GM12892 (cell line): Measurements from ENCODE around the gene ANO7.

Experiments
- POLR2A ChIP-seq: IDR thresholded peaks from 2 replicates; pipeline ENCODE4 v1.6.1; 2011; ENCODE audit warnings: low read depth, low read length, control low read depth
- POLR2AphosphoS5 ChIP-seq: IDR thresholded peaks from 2 replicates; pipeline ENCODE4 v1.6.1; 2011; ENCODE audit warnings: low read depth, low read length, control low read depth
- TAF1 ChIP-seq: IDR thresholded peaks from 2 replicates; pipeline ENCODE4 v1.6.1; 2011; ENCODE audit warnings: low read depth, mild to moderate bottlenecking, control low read depth, low read length, borderline replicate concordance

DNA sequence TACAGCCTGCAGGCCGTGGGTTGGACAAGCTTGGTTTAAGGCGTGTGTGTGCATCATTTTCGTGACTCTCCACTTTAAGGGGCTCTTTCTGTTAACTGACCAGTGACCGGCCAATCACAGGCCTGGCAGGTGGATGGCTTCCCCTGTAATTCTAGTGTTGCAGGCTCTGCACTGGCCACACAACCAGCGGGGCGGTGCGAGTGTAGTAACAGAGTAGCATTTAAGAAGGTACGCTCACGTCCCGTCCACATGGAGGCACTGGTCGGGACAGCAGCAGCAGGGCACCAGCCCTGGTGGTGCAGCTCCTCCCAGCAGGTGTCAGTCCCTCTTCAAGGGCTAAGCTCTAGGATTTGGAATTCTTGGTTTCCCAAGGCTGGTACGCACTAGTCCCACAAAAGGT is 8.0 kb upstream of the ANO7 start:
- TF ChIP-seq POLR2A (no peak), POLR2AphosphoS5 (no peak), TAF1 (no peak)
